Memory B cell (primary cell): ENCODE data around the gene TEPSIN.

ENCODE experiments used
- ATAC-seq: fragments of 150-1000 bp; cut with Tn5 transposase; 2 replicates; pipeline ENCODE4 v1.10.0; 2021; ENCODE audit warnings: low read depth, mild to moderate bottlenecking, moderate library complexity
- DNase-seq, 2 donors: peaks; one replicate each; pipeline ENCODE4 v3.0.0; 2022; ENCODE audit warnings: low spot score in 2 of 2
- H3K27ac Mint-ChIP-seq: one replicate; pipeline ENCODE4 v1.8.0; 2022; ENCODE audit warnings: mild to moderate bottlenecking, moderate library complexity, mixed read lengths
- H3K27me3 Mint-ChIP-seq: one replicate; pipeline ENCODE4 v1.8.0; 2022; ENCODE audit warnings: mixed read lengths
- H3K36me3 Mint-ChIP-seq: one replicate; pipeline ENCODE4 v1.8.0; 2022; ENCODE audit warnings: mild to moderate bottlenecking, mixed read lengths
- H3K4me1 Mint-ChIP-seq: one replicate; pipeline ENCODE4 v1.8.0; 2022; ENCODE audit warnings: mixed read lengths
- H3K4me3 Mint-ChIP-seq: one replicate; pipeline ENCODE4 v1.8.0; 2022; ENCODE audit warnings: mild to moderate bottlenecking, moderate library complexity, mixed read lengths
- H3K9me3 Mint-ChIP-seq: one replicate; pipeline ENCODE4 v1.8.0; 2022; ENCODE audit warnings: mixed read lengths

Gene TEPSIN, protein sequence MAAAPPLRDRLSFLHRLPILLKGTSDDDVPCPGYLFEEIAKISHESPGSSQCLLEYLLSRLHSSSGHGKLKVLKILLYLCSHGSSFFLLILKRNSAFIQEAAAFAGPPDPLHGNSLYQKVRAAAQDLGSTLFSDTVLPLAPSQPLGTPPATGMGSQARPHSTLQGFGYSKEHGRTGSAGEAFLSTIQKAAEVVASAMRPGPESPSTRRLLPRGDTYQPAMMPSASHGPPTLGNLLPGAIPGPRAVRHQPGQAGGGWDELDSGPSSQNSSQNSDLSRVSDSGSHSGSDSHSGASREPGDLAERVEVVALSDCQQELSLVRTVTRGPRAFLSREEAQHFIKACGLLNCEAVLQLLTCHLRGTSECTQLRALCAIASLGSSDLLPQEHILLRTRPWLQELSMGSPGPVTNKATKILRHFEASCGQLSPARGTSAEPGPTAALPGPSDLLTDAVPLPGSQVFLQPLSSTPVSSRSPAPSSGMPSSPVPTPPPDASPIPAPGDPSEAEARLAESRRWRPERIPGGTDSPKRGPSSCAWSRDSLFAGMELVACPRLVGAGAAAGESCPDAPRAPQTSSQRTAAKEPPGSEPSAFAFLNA

DNA sequence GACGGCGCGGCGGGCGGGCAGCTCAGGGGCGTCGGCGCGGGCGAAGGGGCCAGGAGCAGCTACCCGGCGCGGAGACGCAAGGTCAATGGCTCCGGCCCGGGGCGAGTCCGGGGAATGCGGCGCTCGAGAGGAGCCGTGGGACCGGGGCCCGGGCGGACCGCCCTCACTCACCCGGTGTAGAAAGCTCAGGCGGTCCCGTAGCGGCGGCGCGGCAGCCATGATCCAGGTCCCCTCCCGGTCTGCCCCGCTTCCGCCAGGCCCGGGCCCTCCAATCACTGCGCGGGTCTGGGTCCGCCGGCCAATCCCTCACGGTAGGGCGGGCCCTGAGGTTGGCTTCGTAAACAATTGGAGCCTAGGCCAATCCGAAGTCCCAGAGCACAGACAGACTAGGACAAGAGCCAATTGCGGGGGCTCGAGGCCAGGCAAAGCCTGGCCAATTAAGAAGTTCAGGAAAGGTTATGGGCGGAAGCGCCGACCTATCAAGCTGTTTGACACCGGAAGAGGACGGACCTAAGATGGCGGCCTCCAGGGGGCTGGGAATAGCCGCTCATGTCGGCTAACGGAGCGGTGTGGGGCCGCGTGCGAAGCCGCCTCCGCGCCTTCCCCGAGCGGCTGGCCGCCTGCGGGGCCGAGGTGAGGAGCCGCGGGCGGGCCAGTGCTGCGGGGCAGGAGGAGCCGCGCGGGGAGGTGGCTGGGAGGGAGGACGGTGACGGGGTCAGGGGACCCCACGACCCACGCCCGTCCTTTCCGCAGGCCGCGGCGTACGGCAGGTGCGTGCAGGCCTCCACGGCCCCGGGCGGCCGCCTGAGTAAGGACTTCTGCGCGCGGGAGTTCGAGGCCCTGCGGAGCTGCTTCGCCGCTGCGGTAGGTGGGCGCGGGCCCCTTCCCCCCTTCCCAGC, at the start of gene TEPSIN, which contains the start of gene NDUFAF8:
Gene TEPSIN (minus strand): TSS at position 241 of the 899 bp plus-strand sequence. CDS start 22 bp downstream, at position 219.
Gene NDUFAF8 (plus strand): TSS at position 504 of the 899 bp plus-strand sequence. CDS start 46 bp downstream, at position 550.
- Mint-ChIP-seq H3K36me3 (peaks cover 9% of the 10 kb centered on the region), H3K27me3 (no peaks in the 10 kb centered on the region), H3K4me3 (peak within 1 kb of the TSS; percentile 89), H3K9me3 (no peaks in the 10 kb centered on the region), H3K27ac (peak within 1 kb of the TSS; percentile 89), H3K4me1 (peaks cover 29% of the 10 kb centered on the region)
- DNase-seq (peak; percentile 84 to 93), ATAC-seq (peak; percentile 91)

DNA sequence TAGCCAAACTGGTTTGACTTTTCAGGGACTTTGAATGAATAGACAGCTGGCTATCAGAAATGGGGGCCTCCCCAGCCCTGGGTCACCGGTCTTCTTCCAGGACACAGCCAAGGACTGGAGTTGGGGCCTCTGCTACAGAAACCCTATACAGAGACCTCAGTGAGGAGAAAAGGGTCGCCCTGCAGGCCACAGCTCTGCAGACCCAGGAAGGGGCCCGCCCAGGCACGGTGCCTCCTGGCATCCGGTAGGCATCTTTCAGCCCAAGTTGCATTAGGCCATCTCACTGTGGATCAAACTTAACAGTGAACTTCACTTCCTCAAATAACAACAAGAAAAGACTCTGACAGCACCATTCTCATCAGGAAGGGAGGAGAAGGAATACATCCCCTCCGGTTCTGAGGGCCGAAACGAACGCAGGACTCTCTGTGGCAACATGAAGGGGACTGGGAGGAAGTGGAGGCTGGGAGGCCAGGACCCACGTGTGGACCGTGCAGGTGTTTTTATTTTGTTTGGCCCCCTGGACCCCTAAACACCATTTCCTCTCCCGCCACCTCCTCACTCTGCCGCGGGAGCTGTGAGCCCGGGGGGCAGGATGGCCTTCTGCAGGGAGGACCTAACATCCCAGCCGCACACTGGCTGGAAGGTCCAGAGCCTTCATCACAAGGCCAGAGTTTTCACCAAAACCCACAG, 49.0 kb upstream of the TEPSIN start:
- ATAC-seq: no peak
- H3K9me3 Mint-ChIP-seq: no peaks in the 10 kb centered on the region
- H3K36me3 Mint-ChIP-seq: peaks cover 12% of the 10 kb centered on the region
- DNase-seq: no peak
- no peaks in the 10 kb centered on the region for H3K27me3 Mint-ChIP-seq
- H3K4me1 Mint-ChIP-seq: peaks cover 18% of the 10 kb centered on the region
- no peak overlapping the region for H3K4me3 Mint-ChIP-seq
- H3K27ac Mint-ChIP-seq: peak overlapping the region; percentile 50

DNA sequence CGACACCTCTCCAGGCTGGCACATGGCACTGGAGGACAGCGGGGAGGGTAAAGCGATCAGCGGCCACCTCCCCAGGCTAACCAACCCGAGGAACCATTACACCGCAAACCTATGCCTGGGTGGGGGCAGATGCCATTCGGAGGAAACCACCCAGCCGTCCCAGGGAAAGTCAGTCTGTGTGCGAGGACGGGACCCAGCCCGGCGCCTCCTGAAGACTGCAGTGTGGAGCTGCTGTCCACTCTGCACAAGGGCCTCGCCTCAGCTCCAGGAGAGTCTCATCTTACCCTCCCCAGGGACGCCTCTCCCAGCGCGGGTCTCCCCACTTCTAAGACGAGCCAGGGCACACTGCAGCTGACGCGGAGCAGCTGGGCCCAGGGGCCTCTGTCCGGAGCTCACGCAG, 48.3 kb upstream of the TEPSIN start:
- DNase-seq: no peak
- peaks cover 14% of the 10 kb centered on the region for H3K4me1 Mint-ChIP-seq
- no peaks in the 10 kb centered on the region for H3K27me3 Mint-ChIP-seq
- H3K36me3 Mint-ChIP-seq: peaks cover 12% of the 10 kb centered on the region
- H3K27ac Mint-ChIP-seq: peak overlapping the region; percentile 14
- no peak for ATAC-seq
- peak overlapping the region; percentile 34 for H3K4me3 Mint-ChIP-seq
- H3K9me3 Mint-ChIP-seq: no peaks in the 10 kb centered on the region

DNA sequence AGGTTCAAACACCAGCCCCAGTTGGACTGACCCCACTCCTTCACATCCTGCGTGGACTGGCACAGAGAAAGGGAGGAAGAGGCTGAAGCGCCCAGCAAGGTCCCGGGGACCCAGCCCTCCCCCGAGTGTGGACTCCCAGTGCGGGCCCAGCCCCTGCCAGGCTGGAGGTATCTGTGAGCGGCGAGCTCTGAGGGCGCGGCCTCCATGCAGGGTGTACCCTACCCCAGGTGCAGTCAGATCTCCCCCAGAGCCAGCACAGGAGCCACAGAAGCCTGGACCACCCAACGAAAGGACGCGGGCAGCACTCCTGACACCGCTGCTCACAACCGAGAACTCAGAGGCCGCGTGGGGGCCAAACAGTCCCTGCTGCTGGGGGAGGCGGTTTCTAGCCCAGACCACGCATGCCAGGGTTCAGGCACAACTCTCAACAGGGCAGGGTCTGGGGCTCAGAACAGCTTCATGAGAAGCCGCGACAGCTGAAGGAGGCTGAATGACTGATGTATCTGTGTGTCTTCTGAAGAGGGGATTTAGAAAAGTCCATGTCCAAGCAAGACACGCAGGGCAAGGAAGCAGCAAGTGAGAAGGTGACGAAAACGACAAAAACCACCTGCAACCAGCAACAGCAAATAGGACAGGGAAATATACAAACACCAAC, 47.8 kb upstream of the TEPSIN start:
- Mint-ChIP-seq H3K4me3 (peak overlapping the region; percentile 85), H3K27ac (peak overlapping the region; percentile 70), H3K27me3 (no peaks in the 10 kb centered on the region), H3K4me1 (peaks cover 12% of the 10 kb centered on the region), H3K36me3 (peaks cover 12% of the 10 kb centered on the region), H3K9me3 (no peaks in the 10 kb centered on the region)
- no peak for DNase-seq
- no peak for ATAC-seq

DNA sequence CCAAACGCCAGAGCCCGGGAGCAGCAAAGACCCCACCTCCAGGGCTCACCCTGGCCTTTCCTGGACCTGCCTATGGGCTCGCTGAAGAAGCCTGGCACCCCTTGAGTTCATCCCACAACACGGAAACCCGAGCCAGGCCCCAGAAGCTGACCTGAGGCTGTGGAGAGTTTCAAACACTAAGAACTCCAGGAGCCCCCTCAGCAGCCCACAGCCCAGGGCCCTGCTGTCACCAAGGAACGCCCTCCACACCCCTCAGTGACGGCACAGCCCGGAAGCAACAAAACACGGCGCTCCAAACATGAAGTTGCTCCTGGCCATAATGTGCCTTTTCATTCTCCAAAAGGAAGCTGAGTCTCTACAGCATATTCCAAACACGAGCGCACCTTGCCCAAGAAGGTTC, 47.0 kb upstream of the TEPSIN start:
- Mint-ChIP-seq H3K27me3 (no peaks in the 10 kb centered on the region), H3K36me3 (peaks cover 11% of the 10 kb centered on the region), H3K9me3 (no peaks in the 10 kb centered on the region), H3K27ac (peak overlapping the region; percentile 85), H3K4me3 (peak overlapping the region; percentile 85), H3K4me1 (peaks cover 8% of the 10 kb centered on the region)
- ATAC-seq (no peak), DNase-seq (no peak)

DNA sequence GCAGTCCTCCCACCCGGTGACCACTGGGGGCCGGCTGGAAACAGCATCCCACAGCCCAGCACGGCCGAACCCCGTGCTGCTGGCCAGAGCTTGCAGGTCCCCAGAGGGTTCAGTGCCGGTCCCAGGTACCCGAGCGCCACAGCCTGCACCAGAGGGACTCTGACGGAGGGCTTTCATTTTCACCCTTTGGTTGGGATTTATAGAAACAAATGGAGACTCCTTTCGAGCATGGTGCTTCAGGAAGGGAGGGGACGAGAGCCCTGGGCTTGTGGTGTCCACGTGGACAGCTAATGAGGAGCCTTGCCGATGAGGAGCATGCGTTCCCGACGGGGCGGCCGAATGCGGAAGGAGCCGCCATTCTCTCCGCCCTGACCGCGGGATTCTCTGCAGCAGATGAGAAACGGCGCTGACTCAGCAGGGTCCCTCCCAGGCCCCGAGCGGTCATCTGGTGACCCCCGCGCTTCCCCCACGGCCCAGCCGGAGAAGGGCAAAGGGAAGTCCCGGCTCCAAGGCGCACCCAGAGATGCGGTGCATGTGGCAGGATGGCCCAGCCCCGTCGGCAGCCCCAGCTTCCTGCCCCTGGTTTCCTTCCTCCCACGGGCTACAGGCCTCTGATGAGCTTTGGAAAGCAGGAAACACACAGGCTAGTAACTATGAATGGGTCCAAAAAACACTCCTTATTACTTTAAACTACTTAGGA, 46.5 kb upstream of the TEPSIN start:
- Mint-ChIP-seq H3K27ac (peak overlapping the region; percentile 85), H3K4me1 (peaks cover 7% of the 10 kb centered on the region), H3K9me3 (no peaks in the 10 kb centered on the region), H3K36me3 (peaks cover 10% of the 10 kb centered on the region), H3K4me3 (peak overlapping the region; percentile 85), H3K27me3 (no peaks in the 10 kb centered on the region)
- peak; percentile 67 for ATAC-seq
- DNase-seq: peak; percentile 17 to 38

DNA sequence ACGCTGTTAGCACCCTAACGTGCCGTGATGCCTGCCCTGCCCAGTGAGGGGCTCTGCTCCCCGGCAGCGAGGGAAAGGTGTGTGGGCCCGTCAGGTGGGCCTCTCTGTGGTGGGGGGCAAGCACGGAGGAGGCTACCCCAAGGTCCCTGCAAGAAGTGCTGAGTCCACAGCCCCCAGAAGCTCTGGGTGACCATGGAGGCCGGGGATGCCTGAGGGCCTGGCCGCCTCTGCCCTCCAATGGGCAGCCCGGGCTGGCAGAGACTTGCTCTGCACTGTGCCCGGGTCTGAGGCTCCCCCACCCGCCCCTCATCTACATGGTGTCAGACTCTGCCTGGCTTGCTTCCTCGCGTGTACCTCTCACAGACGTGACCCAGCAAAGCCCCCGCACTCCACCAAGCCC, 44.0 kb upstream of the TEPSIN start:
- ATAC-seq: no peak
- Mint-ChIP-seq H3K36me3 (peaks cover 3% of the 10 kb centered on the region), H3K4me3 (no peak overlapping the region), H3K27me3 (no peaks in the 10 kb centered on the region), H3K4me1 (peaks cover 5% of the 10 kb centered on the region), H3K27ac (no peak overlapping the region), H3K9me3 (no peaks in the 10 kb centered on the region)
- no peak for DNase-seq

DNA sequence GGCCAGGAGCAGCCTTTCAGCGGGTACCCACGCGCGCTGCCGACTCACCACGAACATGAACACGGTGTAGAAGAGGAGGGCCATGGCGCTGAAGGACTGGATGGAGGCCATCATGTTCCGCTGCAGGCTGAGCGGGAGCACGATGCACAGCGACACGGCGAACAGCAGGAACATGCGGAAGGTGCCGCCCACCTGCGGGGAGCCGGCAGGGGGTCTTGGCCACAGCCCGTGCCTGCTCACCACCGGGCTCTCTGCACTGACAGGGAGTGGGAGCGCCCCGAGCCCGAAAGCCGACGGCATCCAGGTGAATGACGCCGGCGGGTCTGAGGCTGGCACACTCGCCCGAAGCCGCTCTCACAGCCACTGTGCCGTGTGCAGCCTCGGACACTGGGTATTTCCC, 43.3 kb upstream of the TEPSIN start:
- no peak overlapping the region for H3K4me3 Mint-ChIP-seq
- no peak for DNase-seq
- no peaks in the 10 kb centered on the region for H3K9me3 Mint-ChIP-seq
- H3K4me1 Mint-ChIP-seq: peaks cover 7% of the 10 kb centered on the region
- H3K27ac Mint-ChIP-seq: no peak overlapping the region
- H3K36me3 Mint-ChIP-seq: peaks cover 6% of the 10 kb centered on the region
- H3K27me3 Mint-ChIP-seq: no peaks in the 10 kb centered on the region
- no peak for ATAC-seq

DNA sequence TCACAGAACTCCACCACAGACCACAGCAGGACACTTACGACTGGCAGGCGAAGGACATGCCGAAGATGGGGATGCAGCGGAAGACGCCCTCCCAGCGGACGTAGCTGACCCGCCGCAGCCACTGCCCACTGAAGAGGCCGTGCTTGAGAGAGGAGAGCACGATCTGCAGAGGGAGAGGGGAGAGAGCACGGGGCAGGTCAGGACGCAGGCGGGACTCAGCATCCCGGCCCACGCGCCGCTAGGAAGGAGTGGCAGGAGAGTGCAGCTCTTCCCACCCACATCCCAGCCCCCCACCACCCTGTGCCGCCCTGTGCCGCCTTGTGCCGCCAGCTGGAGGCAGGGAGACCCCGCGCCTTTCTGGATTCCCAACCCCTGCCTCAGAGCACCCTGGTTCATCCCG, 41.7 kb upstream of the TEPSIN start:
- H3K36me3 Mint-ChIP-seq: peaks cover 12% of the 10 kb centered on the region
- no peaks in the 10 kb centered on the region for H3K9me3 Mint-ChIP-seq
- H3K4me3 Mint-ChIP-seq: no peak overlapping the region
- no peak for ATAC-seq
- H3K4me1 Mint-ChIP-seq: peaks cover 7% of the 10 kb centered on the region
- no peak overlapping the region for H3K27ac Mint-ChIP-seq
- H3K27me3 Mint-ChIP-seq: no peaks in the 10 kb centered on the region
- DNase-seq: no peak

DNA sequence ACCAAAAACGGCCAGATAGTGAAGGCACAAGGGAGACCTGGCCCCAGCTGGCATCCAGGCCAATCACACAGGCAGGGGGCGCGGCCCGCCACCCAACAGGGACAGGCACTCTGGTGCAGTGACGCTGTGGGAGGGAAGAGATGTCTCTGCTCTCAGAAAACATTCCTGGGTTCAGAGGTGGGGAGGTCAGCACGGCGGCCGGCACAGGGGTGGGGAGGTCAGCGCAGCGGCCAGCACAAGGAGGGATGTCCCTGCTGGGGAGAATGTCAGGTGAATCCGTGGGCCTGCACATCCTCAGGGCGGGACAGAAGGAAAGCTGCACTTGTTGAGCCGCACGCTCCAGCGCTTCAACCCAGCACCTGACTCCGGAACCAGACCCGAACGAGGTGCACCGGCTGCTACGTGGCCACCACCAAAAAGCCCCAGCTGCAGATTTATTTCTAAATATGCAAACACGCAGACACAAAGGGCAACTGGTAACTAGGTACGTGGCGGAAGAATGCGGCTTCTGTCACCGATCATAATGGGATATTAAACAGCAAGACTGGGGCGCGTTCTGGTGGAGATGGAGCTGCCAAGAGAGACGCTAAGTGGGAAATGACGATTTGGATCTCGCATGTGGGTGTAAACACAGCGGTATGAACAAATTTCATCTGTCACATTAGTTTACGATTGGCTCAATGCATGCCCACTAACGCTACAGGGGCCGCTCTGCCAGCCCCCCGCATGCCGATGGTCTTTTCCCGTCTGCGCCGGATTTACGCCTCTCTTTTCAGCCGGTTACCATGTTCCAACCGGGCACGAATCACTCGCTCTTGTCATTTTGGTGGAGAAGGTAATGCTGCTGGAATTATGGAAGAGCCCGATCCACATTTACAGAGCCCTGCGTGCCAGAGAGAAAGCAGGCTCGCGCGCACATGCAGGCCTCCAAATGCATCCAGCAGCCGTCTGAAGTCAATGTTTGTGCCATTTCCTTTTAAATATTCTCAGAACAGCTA, 40.7 kb upstream of the TEPSIN start:
- Mint-ChIP-seq H3K4me1 (peaks cover 5% of the 10 kb centered on the region), H3K36me3 (peaks cover 13% of the 10 kb centered on the region), H3K4me3 (no peak overlapping the region), H3K27me3 (no peaks in the 10 kb centered on the region), H3K27ac (no peak overlapping the region), H3K9me3 (no peaks in the 10 kb centered on the region)
- ATAC-seq (no peak), DNase-seq (no peak)

DNA sequence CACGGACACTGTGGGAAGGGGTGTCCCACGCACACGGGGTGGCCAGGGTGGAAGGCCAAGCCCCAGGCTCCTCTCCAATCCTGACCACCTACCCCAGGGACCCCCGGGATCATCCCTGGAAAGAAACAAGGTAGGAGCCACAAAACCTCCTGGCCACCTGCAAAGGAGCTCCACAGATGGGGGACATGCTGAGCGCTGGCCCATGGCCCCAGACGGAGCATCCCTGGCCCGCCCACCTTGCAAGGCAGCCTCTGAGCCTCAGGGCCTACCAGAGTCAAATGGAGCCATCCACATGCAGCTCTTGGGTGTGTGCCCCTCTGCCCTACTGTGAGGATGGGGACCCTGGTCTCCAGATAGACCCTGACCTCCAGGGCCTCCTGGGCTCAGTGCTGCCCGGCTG, 40.0 kb upstream of the TEPSIN start:
- DNase-seq (no peak), ATAC-seq (no peak)
- Mint-ChIP-seq H3K27ac (no peak overlapping the region), H3K9me3 (no peaks in the 10 kb centered on the region), H3K36me3 (peaks cover 13% of the 10 kb centered on the region), H3K4me1 (peaks cover 2% of the 10 kb centered on the region), H3K4me3 (no peak overlapping the region), H3K27me3 (no peaks in the 10 kb centered on the region)
